Body of pancreas (tissue), 4 donors: Measurements from ENCODE around the gene PDE1A. TPM values are rescaled to one million over a fixed set of nuclear protein-coding genes. Genes with fewer than 3 reads are reported as not detected.

ENCODE experiments used
- ATAC-seq: fragments of 150-250 bp; one replicate; pipeline ENCODE4 v1.9.1; 2016
- DNase-seq, 4 donors: peaks; one replicate each; pipeline ENCODE4 v3.0.0-alpha.2; 2019
- H3K27ac ChIP-seq, 4 donors: fragments of 200-600 bp; sonication (generic); 1 replicate in 3 of 4; 2 replicates in 1 of 4; pipeline versions ENCODE4 v1.5.1 to v1.6.1; 2016 to 2019; ENCODE audit warnings: mild to moderate bottlenecking in 1 of 4, mixed read lengths in 1 of 4, moderate library complexity in 1 of 4
- H3K27me3 ChIP-seq, 2 donors: fragments of 200-600 bp; sonication (generic); one replicate each; pipeline ENCODE4 v1.6.0; 2016; ENCODE audit warnings: mild to moderate bottlenecking in 1 of 2
- H3K36me3 ChIP-seq, 2 donors: fragments of 200-600 bp; sonication (generic); replicated peaks in 1 of 2; 2 replicates each; pipeline ENCODE4 v1.5.1; 2016; ENCODE audit warnings: low read depth in 2 of 2; ENCODE audit not compliant: insufficient read depth in 1 of 2
- H3K4me1 ChIP-seq: fragments of 200-600 bp; sonication (generic); one replicate; pipeline ENCODE4 v1.6.0; 2016
- H3K4me3 ChIP-seq, 2 donors: fragments of 200-600 bp; sonication (generic); 1 replicate in 1 of 2; 2 replicates in 1 of 2; pipeline ENCODE4 v1.5.1; 2016 to 2019
- H3K9me3 ChIP-seq, 3 donors: fragments of 200-600 bp; sonication (generic); 1 replicate in 2 of 3; 2 replicates in 1 of 3; pipeline ENCODE4 v1.5.1; 2016
- CTCF ChIP-seq, 7 experiments: fragments of 450-650 bp in 4 of 7; fragments of 200-600 bp in 3 of 7; sonication (generic) in 3 of 7; IDR thresholded peaks; one replicate each; pipeline ENCODE4 v1.5.1; 2016 to 2019; ENCODE audit warnings: antibody characterized with exemption in 7 of 7
- POLR2A ChIP-seq, 3 donors: fragments of 450-650 bp; IDR thresholded peaks; one replicate each; pipeline ENCODE4 v1.6.1; 2016; ENCODE audit warnings: antibody characterized with exemption in 3 of 3, mild to moderate bottlenecking in 2 of 3
- WGBS, 2 donors: methylation state at CpG; one replicate each; pipeline ENCODE4 v1.1.5; 2017; 5-methylcytosine and 5-hydroxymethylcytosine counted together
- intact Hi-C: fragments of 100-400 bp; cut with DNase I; formaldehyde crosslinking; loops from one replicate; pipeline ENCODE4 v1.15.1; 2023
- total RNA-seq, 2 donors: library from RNA; depleted of rRNA; stranded (reverse); fragments of >200 nt; gene quantifications; one replicate each; pipeline ENCODE4 v1.1.0, GENCODE V29; 2016

Gene PDE1A
- total RNA-seq, 2 donors from 2014 or later, result 4.0 to 4.2 TPM

GRCh38 chr2:182133195-182133891, 293.5 kb downstream of the PDE1A start:
- ATAC-seq, result no peak
- intact Hi-C loops, result no loop called here
- DNase-seq, result no peak
- H3K36me3 ChIP-seq, result no peaks in the 10 kb centered on the region
- no peaks in the 10 kb centered on the region for H3K4me1 ChIP-seq
- WGBS, 2 donors, result 43 to 44% methylated on average over 1 of the region's 1 CpG
- TF ChIP-seq CTCF (IDR thresholded peaks at IDR 0.05) (no peak), POLR2A (IDR thresholded peaks at IDR 0.05) (no peak)
- H3K27me3 ChIP-seq, result no peaks in the 10 kb centered on the region
- H3K9me3 ChIP-seq, result no peaks in the 10 kb centered on the region
- no peak overlapping the region for H3K27ac ChIP-seq
- H3K4me3 ChIP-seq, result no peak overlapping the region

- H3K4me3 ChIP-seq, result no peak overlapping the region
- H3K27me3 ChIP-seq, result no peaks in the 10 kb centered on the region
- H3K27ac ChIP-seq, result no peak overlapping the region
- H3K9me3 ChIP-seq, result no peaks in the 10 kb centered on the region
- DNase-seq (no peak), ATAC-seq (no peak)
- peak in 1 of 7 experiments; percentile 15 for TF ChIP-seq CTCF (IDR thresholded peaks at IDR 0.05)
- TF ChIP-seq POLR2A (IDR thresholded peaks at IDR 0.05), result no peak
- no peaks in the 10 kb centered on the region for H3K4me1 ChIP-seq
- intact Hi-C loops, result no loop called here
- H3K36me3 ChIP-seq, result no peaks in the 10 kb centered on the region
These were observed 294.2 kb downstream of the PDE1A start for GRCh38 chr2:182132605-182133004.

- Histone ChIP-seq H3K4me3 (no peak overlapping the region), H3K27me3 (no peaks in the 10 kb centered on the region), H3K4me1 (no peaks in the 10 kb centered on the region), H3K27ac (no peak overlapping the region), H3K9me3 (no peaks in the 10 kb centered on the region), H3K36me3 (no peaks in the 10 kb centered on the region)
- DNase-seq (no peak), ATAC-seq (no peak)
- 26 to 27% methylated on average over 3 of the region's 3 CpGs for WGBS, 2 donors
- intact Hi-C loops, result no loop called here
- no peak for TF ChIP-seq POLR2A (IDR thresholded peaks at IDR 0.05)
- no peak for TF ChIP-seq CTCF (IDR thresholded peaks at IDR 0.05)
These were observed 297.8 kb downstream of the PDE1A start for GRCh38 chr2:182128821-182129707.

GRCh38 chr2:182117196-182117595, 309.6 kb downstream of the PDE1A start:
- H3K4me1 ChIP-seq, result no peaks in the 10 kb centered on the region
- 82 to 100% methylated on average over 1 of the region's 1 CpG for WGBS, 2 donors
- TF ChIP-seq POLR2A (IDR thresholded peaks at IDR 0.05) (no peak), CTCF (IDR thresholded peaks at IDR 0.05) (no peak)
- ATAC-seq (no peak), DNase-seq (no peak)
- H3K27me3 ChIP-seq, result no peaks in the 10 kb centered on the region
- H3K4me3 ChIP-seq, result no peak overlapping the region
- no peak overlapping the region for H3K27ac ChIP-seq
- intact Hi-C loops, result no loop called here
- no peaks in the 10 kb centered on the region for H3K9me3 ChIP-seq
- no peaks in the 10 kb centered on the region for H3K36me3 ChIP-seq
